Endothelial cell (in vitro differentiated cells): ENCODE measurements around the gene ADARB2. TPM values are rescaled to one million over a fixed set of nuclear protein-coding genes. Genes with fewer than 3 reads are reported as not detected.
"Not testable (repeated sequence)": the region's sequence is repeated elsewhere in the genome, so short reads cannot be mapped to it uniquely, and the experiment has no call there.

ENCODE experiments used
- DNase-seq: peaks from one replicate; pipeline ENCODE4 v3.0.0; 2021; ENCODE audit warnings: low spot score
- H3K27ac Mint-ChIP-seq: one replicate; pipeline ENCODE4 v1.8.0; 2021; ENCODE audit warnings: mixed read lengths, inconsistent platforms; ENCODE audit not compliant: unreplicated experiment
- H3K27me3 Mint-ChIP-seq: one replicate; pipeline ENCODE4 v1.8.0; 2021; ENCODE audit warnings: mild to moderate bottlenecking, moderate library complexity, mixed read lengths, inconsistent platforms; ENCODE audit not compliant: unreplicated experiment
- H3K36me3 Mint-ChIP-seq: one replicate; pipeline ENCODE4 v1.8.0; 2021; ENCODE audit warnings: mild to moderate bottlenecking, low read depth, mixed read lengths, inconsistent platforms; ENCODE audit not compliant: unreplicated experiment
- H3K4me1 Mint-ChIP-seq: one replicate; pipeline ENCODE4 v1.8.0; 2021; ENCODE audit warnings: mild to moderate bottlenecking, mixed read lengths, inconsistent platforms; ENCODE audit not compliant: unreplicated experiment
- H3K4me3 Mint-ChIP-seq: one replicate; pipeline ENCODE4 v1.8.0; 2021; ENCODE audit warnings: mild to moderate bottlenecking, mixed read lengths, inconsistent platforms; ENCODE audit not compliant: unreplicated experiment
- H3K9me3 Mint-ChIP-seq: one replicate; pipeline ENCODE4 v1.8.0; 2021; ENCODE audit warnings: mixed read lengths, inconsistent platforms; ENCODE audit not compliant: unreplicated experiment
- total RNA-seq: library from RNA; stranded (reverse); fragmentation: NEBNext Ultra II Directional; extraction: Animal tissue kit (Norgen Biotek cat#: 25700); gene quantifications from one replicate; pipeline ENCODE4 v1.2.1, GENCODE V29; 2021; ENCODE audit not compliant: unreplicated experiment
- TF ChIP-seq, protein P1 (sequence below): fragments of 200-600 bp; sonication (generic); IDR thresholded peaks from one replicate; pipeline ENCODE4 v1.5.0; 2021; ENCODE audit warnings: antibody characterized with exemption; ENCODE audit not compliant: unreplicated experiment

Gene ADARB2
- total RNA-seq, 1 donor from 2014 or later = 54.9 TPM

DNA sequence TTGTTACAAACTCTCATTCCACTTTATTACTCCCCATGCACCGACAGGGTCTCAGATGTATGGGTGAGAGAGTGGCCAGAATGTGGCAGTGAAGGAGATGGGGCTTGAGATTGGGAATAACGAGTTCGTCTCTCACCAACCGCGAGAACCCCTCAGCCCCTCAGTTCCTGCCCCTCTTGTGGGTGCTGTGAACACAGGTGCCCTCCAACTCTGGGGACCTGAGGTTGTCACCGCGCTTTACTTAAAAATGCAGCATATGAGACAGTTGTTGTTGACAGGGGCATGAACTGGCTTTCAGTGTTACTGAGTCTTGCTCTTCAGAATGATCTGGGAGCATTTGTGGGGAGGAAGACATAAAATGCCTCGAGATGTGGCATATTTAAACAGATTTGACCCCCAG lies 391.1 kb downstream of the ADARB2 start:
- Mint-ChIP-seq H3K27me3 (peaks cover 1% of the 10 kb centered on the region), H3K4me1 (peaks cover 7% of the 10 kb centered on the region), H3K27ac (no peak overlapping the region), H3K9me3 (no peaks in the 10 kb centered on the region), H3K36me3 (no peaks in the 10 kb centered on the region), H3K4me3 (no peak overlapping the region)
- no peak for DNase-seq
- TF ChIP-seq, protein P1, sequence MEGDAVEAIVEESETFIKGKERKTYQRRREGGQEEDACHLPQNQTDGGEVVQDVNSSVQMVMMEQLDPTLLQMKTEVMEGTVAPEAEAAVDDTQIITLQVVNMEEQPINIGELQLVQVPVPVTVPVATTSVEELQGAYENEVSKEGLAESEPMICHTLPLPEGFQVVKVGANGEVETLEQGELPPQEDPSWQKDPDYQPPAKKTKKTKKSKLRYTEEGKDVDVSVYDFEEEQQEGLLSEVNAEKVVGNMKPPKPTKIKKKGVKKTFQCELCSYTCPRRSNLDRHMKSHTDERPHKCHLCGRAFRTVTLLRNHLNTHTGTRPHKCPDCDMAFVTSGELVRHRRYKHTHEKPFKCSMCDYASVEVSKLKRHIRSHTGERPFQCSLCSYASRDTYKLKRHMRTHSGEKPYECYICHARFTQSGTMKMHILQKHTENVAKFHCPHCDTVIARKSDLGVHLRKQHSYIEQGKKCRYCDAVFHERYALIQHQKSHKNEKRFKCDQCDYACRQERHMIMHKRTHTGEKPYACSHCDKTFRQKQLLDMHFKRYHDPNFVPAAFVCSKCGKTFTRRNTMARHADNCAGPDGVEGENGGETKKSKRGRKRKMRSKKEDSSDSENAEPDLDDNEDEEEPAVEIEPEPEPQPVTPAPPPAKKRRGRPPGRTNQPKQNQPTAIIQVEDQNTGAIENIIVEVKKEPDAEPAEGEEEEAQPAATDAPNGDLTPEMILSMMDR = no peak

DNA sequence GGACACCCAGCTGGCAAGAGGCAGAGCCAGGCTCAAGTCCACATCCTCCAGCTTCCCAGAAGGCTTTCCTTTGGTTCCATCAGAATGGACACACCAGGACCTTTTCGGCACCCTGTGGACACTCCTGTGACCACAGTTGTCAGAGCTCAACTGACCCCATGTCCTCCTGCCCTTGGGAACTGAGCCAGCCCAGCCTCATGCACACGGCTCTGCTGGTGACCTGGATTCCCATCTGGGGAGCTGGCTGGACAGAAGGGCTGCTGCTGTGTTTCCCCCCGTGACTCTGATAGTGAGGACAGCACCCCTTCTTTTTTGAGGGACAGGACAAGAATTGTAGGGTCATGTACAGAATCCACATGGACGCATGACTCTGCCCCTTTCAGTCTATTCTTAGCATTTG lies 392.0 kb downstream of the ADARB2 start:
- H3K27ac Mint-ChIP-seq = no peak overlapping the region
- TF ChIP-seq, protein P1 = no peak
- H3K36me3 Mint-ChIP-seq = no peaks in the 10 kb centered on the region
- peaks cover 2% of the 10 kb centered on the region for H3K27me3 Mint-ChIP-seq
- H3K4me1 Mint-ChIP-seq = peaks cover 7% of the 10 kb centered on the region
- DNase-seq = no peak
- no peak overlapping the region for H3K4me3 Mint-ChIP-seq
- H3K9me3 Mint-ChIP-seq = no peaks in the 10 kb centered on the region

- Mint-ChIP-seq H3K4me1 (peaks cover 7% of the 10 kb centered on the region), H3K4me3 (no peak overlapping the region), H3K36me3 (no peaks in the 10 kb centered on the region), H3K9me3 (no peaks in the 10 kb centered on the region), H3K27me3 (peaks cover 2% of the 10 kb centered on the region), H3K27ac (no peak overlapping the region)
- TF ChIP-seq, protein P1 = no peak
- no peak for DNase-seq
Observed at GRCh38 chr10:1344846-1345245, 392.5 kb downstream of the ADARB2 start.

GRCh38 chr10:1344408-1344807 lies 392.9 kb downstream of the ADARB2 start:
- Mint-ChIP-seq H3K9me3 (no peaks in the 10 kb centered on the region), H3K27ac (no peak overlapping the region), H3K4me1 (peaks cover 7% of the 10 kb centered on the region), H3K4me3 (no peak overlapping the region), H3K27me3 (peaks cover 2% of the 10 kb centered on the region), H3K36me3 (no peaks in the 10 kb centered on the region)
- no peak for DNase-seq
- TF ChIP-seq, protein P1 = no peak

- Mint-ChIP-seq H3K4me1 (peaks cover 11% of the 10 kb centered on the region), H3K27me3 (peaks cover 2% of the 10 kb centered on the region), H3K9me3 (no peaks in the 10 kb centered on the region), H3K4me3 (no peak overlapping the region), H3K36me3 (no peaks in the 10 kb centered on the region), H3K27ac (no peak overlapping the region)
- no peak for DNase-seq
- TF ChIP-seq, protein P1 = no peak
Observed at GRCh38 chr10:1343176-1343575, 394.1 kb downstream of the ADARB2 start.

GRCh38 chr10:1341052-1341451 lies 396.3 kb downstream of the ADARB2 start:
- not testable (repeated sequence) for H3K4me1 Mint-ChIP-seq, H3K27ac Mint-ChIP-seq, DNase-seq, H3K36me3 Mint-ChIP-seq, H3K4me3 Mint-ChIP-seq, H3K27me3 Mint-ChIP-seq, H3K9me3 Mint-ChIP-seq
